AG10803 (cell line): ENCODE data around the gene TOX4.

ENCODE experiments used
- DNase-seq: peaks from one replicate; pipeline ENCODE4 v3.0.0; 2010; ENCODE audit warnings: low read depth
- H3K4me3 ChIP-seq: 2 replicates; pipeline ENCODE4 v1.5.1; 2011; ENCODE audit warnings: mild to moderate bottlenecking, low read length, control low read depth
- CTCF ChIP-seq: conservative IDR thresholded peaks from 2 replicates; pipeline ENCODE4 v1.5.1; 2011; ENCODE audit warnings: mild to moderate bottlenecking, low read length, control low read depth, inconsistent platforms

The TOX4 gene

DNA sequence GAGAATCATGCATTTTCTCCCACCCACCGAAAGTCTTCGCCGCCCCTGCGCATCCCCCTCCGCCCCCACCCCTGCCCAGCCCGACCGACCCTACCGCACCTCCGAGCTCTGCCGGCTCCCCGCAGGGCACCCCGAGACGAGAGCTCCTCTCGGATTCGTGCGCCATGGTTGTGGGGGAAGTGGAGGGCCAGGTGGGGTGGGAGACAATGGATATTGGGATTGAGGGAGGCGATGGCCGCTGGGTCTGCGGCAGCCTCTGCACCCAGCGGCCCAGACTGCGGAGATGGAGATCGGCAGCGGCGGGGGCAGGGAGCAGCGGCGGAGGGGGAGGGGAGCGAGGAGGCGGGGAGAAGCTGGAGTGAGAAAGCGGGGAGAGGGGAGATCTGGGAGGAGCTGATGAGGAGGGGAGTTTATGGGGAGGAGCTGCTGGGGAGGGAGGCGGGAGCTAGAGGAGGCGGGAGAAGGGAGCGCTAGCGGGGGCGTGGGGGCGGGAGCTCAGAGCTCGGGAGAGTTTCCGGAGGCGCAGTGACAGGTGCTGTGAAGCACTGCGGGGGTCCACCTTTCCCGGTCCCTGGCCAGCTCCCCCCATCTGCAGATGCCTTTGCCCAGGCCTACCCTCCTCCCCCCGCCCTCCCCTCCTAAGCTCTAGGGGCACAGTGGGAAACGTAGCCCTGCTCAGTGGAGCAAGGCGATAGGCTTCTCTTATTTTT lies 49.1 kb downstream of the TOX4 start, which contains the start of gene SALL2:
Gene SALL2 (minus strand): TSS at position 385 of the 710 bp plus-strand sequence. CDS start 219 bp downstream, at position 166.
- H3K4me3 ChIP-seq, result peak within 1 kb of the TSS; percentile 71
- DNase-seq, result peak; percentile 22
- TF ChIP-seq CTCF, result no peak

DNA sequence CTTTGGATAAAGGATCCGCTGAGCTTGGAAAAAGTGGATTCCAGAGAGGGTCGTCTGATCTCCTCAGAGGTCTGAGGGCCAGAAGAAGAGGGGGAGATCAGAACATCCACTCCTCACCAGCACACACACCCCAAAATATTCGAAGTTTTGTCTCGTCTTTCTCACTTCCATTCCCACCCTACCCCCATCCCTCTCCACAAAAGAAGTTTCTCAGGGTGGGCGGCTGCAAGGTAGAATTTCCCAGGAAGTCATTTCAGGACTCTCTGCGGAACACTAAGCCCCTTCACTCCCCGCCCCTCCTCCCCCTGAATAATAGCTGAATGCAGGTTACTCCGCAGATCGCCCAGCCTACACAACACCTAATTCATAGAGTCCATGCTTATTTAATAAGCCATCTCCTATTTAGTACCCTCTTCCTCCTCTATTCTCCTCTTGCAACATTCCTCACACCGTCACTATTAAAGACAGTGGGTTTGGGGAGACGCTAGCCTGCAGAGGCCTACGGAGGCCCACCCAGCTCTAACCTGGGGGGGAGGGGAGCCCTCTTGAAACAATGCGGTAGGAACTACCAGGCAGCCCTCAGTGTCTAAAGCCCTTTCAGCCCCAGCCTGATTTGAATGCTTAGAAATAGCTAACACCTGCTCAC lies 49.8 kb downstream of the TOX4 start:
- H3K4me3 ChIP-seq, result peak overlapping the region; percentile 71
- no peak for DNase-seq
- no peak for TF ChIP-seq CTCF

DNA sequence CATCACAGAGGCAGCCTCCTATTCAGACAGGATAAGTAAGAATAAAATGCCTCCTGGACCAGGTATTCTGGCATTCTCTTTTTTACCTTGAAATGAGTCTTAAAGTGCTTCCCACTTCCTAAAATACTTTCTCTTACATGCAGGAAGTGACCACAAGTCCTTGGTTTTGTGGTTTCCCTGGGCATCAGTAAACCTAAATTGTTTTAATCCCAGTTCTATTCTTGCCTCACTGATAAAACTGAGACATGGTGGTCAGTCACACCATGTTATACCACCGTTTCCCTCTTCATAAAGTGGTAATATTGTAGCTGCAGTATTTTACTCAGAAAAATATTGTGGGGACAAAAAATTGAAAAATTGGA lies 50.3 kb downstream of the TOX4 start:
- no peak for DNase-seq
- H3K4me3 ChIP-seq, result no peak overlapping the region
- no peak for TF ChIP-seq CTCF

DNA sequence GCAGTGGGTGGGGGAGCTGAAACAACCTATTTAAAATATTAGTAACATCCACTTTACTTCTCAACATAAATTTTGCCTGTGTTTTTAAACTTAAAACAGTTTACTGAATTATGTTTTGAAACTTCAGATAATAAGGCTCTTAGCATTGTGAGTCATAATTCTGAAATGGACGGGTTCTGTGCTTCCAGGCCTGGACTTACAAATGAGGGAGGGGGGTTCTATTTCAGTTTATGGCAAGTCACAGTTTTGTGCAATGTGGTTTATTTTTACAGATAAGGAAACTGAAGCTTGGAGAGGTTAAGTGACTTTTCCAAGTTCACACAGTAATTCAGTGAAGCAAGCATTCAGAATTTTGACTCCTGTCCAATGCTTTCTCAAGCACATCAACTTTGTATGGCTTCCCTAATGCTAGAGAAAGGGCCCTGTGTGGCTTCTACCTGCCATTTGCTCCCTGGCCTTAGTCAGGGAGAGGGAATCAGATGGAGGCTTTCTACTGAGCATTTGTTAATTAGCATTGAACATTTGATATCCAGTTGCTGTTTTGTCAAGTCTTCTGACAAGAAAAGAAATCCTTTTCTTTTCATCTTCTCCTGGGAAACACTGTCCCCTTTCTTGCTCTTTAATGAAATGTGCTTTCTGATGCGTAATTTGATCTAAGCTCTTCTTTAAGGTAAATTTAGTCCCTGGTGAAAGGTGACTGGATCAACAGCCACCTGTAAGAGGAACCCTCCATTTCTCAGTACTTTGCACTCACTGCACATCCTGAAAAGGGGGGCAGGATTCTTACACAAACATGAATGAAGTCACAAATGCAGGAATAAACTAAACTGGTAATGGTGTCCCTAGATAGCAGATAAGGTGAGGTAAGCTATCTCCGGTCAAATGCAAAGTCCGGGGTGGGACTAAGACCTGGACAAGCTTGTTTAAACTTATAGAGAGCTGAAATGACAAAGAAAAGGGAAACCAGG lies 51.7 kb downstream of the TOX4 start:
- TF ChIP-seq CTCF, result no peak
- H3K4me3 ChIP-seq, result no peak overlapping the region
- no peak for DNase-seq

GRCh38 chr14:21529515-21529914 lies 52.5 kb downstream of the TOX4 start:
- no peak for TF ChIP-seq CTCF
- DNase-seq, result no peak
- H3K4me3 ChIP-seq, result no peak overlapping the region

DNA sequence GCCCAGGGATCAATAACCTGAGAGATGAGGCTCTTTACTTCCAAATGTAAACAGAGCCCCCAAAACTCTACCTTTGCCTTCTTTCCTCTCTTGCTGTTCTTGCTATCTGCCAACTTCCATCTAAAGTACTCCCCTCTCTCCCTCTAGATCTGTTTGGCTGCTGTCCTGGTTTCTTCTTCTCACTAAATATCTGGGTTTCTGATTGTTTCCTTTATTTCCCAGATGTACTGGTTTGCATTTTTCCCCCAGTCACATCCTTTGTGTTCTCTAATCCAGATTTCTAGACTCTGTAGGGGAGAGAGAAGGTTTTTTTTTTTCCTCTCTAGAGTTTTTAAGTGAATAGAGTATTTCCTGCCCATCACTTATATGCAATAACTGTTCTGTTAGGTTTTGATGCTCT lies 56.3 kb downstream of the TOX4 start:
- no peak for DNase-seq
- no peak for TF ChIP-seq CTCF
- H3K4me3 ChIP-seq, result no peak overlapping the region
